HepG2 (cell line): ENCODE data around the gene TEX19. TPM values are rescaled to one million over a fixed set of nuclear protein-coding genes. Genes with fewer than 3 reads are reported as not detected.

ENCODE experiments used
- GZF1 ChIP-seq: sonication (generic); formaldehyde crosslinking; IDR thresholded peaks from 2 replicates; pipeline ENCODE4 v1.5.1; 2020; ENCODE audit warnings: mild to moderate bottlenecking, missing genetic modification reagents
- KDM2A ChIP-seq: sonication (generic); formaldehyde crosslinking; IDR thresholded peaks from 2 replicates; pipeline ENCODE4 v1.4.0; 2020; ENCODE audit warnings: low read depth, missing genetic modification reagents, borderline replicate concordance
- PTBP1 ChIP-seq: fragments of 200-400 bp; formaldehyde crosslinking; IDR thresholded peaks from 2 replicates; pipeline ENCODE4 v1.6.1; 2018; ENCODE audit warnings: low read length, low read depth; ENCODE audit not compliant: poor library complexity, severe bottlenecking
- SKI ChIP-seq: fragments of 450-650 bp; IDR thresholded peaks from one replicate; pipeline ENCODE4 v1.6.1; 2018; ENCODE audit warnings: mild to moderate bottlenecking; ENCODE audit not compliant: partially characterized antibody
- TARDBP ChIP-seq: sonication (generic); formaldehyde crosslinking; IDR thresholded peaks from 2 replicates; pipeline ENCODE4 v1.8.0; 2022; ENCODE audit warnings: mild to moderate bottlenecking, missing genetic modification reagents
- TOE1 ChIP-seq: sonication (generic); formaldehyde crosslinking; IDR thresholded peaks from 2 replicates; pipeline ENCODE4 v1.4.0; 2020; ENCODE audit warnings: mild to moderate bottlenecking, missing genetic modification reagents
- ZNF143 ChIP-seq: sonication (generic); formaldehyde crosslinking; IDR thresholded peaks from 2 replicates; pipeline ENCODE4 v1.4.0; 2020; ENCODE audit warnings: missing genetic modification reagents
- ZNF720 ChIP-seq: sonication (generic); formaldehyde crosslinking; IDR thresholded peaks from 2 replicates; pipeline ENCODE4 v1.4.0; 2020; ENCODE audit warnings: missing genetic modification reagents
- ZNF724P ChIP-seq: sonication (generic); formaldehyde crosslinking; IDR thresholded peaks from 2 replicates; pipeline ENCODE4 v1.8.0; 2022; ENCODE audit warnings: missing genetic modification reagents, borderline replicate concordance
- ZNF83 ChIP-seq: sonication (generic); formaldehyde crosslinking; IDR thresholded peaks from 2 replicates; pipeline ENCODE4 v1.4.0; 2020; ENCODE audit warnings: missing genetic modification reagents, mild to moderate bottlenecking, borderline replicate concordance
- polyA plus RNA-seq, 8 experiments: library from polyadenylated mRNA; depleted of rRNA in 3 of 8; stranded (reverse) in 7 of 8; unstranded in 1 of 8; fragments of >200 nt; fragmentation: Illumina TruSeq in 4 of 8; extraction: Trizol in 4 of 8; gene quantifications; 2 replicates each; pipeline versions ENCODE4 v1.2.1 to v1.2.3, GENCODE V29; 2011 to 2016; ENCODE audit warnings: low read depth in 4 of 8, missing spikeins in 1 of 8, mixed read lengths in 1 of 8; ENCODE audit not compliant: insufficient read depth in 1 of 8
- total RNA-seq, 5 experiments: library from RNA; depleted of rRNA; stranded (reverse); fragments of >200 nt; fragmentation: Illumina TruSeq; extraction: Trizol; gene quantifications; 2 replicates each; pipeline ENCODE4 v1.2.3, GENCODE V29; 2016; ENCODE audit warnings: low read depth in 1 of 5
- TF ChIP-seq, protein P1 (sequence below): sonication (generic); formaldehyde crosslinking; IDR thresholded peaks from 2 replicates; pipeline ENCODE4 v1.5.0; 2020; ENCODE audit warnings: mild to moderate bottlenecking, low read depth, missing genetic modification reagents, borderline replicate concordance
- TF ChIP-seq, protein P2 (sequence below): sonication (generic); formaldehyde crosslinking; IDR thresholded peaks from 2 replicates; pipeline ENCODE4 v1.9.0; 2022; ENCODE audit warnings: low read depth, missing genetic modification reagents
- TF ChIP-seq, protein P3 (sequence below): sonication (generic); formaldehyde crosslinking; IDR thresholded peaks from 2 replicates; pipeline ENCODE4 v1.9.0; 2021; ENCODE audit warnings: mild to moderate bottlenecking, missing genetic modification reagents
- TF ChIP-seq, protein P4 (sequence below): IDR thresholded peaks from 2 replicates; pipeline ENCODE4 v1.6.1; 2016; ENCODE audit warnings: low read depth

The TEX19 gene
- total and polyA plus RNA-seq, 2 of the 13 experiments (the other 11 are each of a cell fraction or from before 2014, with no cell fraction given): 1.3 to 6.0 TPM

DNA sequence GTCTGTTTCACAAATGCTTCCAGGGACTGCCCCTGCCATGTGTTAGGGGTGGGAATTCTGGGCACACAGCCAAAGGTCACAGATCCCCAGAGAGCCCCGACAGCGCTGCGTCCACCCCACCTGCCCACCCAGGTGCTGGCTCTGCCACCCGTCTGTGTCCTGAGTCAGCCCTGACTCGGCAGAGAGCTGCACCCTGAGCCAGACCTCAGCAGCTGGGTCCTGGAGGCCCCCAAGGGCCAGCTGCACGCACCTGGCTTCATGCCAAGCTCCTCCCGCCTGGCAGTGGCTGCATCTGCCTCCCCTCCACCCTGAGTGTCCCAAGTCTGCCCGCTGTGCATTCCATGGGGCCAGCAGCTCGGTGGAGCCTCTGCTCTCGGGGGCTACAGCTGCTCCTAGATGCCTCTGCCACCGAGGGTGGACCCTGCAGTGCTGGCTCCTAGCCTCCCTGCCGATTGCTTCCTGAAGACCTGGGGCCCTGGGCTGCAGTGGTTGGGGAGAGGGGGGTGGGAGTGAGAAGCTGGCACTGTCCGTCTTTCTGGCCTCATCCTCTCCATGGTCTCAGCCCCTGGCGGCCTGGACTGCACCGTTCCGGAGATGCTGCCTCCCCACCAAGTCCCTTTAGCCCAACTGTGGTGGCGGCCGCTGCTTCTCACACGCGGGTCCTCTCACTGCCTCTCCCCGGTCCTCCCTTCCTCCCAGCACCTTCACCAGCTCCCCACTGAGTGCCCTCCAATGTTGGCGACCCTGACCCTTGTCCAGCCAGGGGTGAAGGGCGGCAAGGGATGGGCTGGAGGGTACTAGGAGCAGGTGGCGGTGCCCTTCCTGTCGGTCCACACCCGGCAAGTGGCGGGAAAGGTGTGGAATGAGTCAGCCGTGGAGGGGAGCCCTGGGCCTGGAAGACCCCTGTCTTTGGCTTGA is 28.5 kb upstream of the TEX19 start (continued):
- TF ChIP-seq TARDBP (CRISPR knock-in tag) (peak; percentile 94), ZNF724P (no peak), PTBP1 (no peak), TOE1 (CRISPR knock-in tag) (no peak), ZNF83 (CRISPR knock-in tag) (no peak), GZF1 (CRISPR knock-in tag) (0 out of 2 replicates have a peak, but pooled peaks have one; percentile 63), ZNF720 (no peak), KDM2A (CRISPR knock-in tag) (peak; percentile 72), SKI (peak; percentile 86), ZNF143 (CRISPR knock-in tag) (no peak)
- TF ChIP-seq, protein P1, sequence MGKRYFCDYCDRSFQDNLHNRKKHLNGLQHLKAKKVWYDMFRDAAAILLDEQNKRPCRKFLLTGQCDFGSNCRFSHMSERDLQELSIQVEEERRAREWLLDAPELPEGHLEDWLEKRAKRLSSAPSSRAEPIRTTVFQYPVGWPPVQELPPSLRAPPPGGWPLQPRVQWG: no peak
- TF ChIP-seq, protein P2, sequence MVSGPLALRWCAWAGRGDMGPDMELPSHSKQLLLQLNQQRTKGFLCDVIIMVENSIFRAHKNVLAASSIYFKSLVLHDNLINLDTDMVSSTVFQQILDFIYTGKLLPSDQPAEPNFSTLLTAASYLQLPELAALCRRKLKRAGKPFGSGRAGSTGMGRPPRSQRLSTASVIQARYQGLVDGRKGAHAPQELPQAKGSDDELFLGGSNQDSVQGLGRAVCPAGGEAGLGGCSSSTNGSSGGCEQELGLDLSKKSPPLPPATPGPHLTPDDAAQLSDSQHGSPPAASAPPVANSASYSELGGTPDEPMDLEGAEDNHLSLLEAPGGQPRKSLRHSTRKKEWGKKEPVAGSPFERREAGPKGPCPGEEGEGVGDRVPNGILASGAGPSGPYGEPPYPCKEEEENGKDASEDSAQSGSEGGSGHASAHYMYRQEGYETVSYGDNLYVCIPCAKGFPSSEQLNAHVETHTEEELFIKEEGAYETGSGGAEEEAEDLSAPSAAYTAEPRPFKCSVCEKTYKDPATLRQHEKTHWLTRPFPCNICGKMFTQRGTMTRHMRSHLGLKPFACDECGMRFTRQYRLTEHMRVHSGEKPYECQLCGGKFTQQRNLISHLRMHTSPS (CRISPR knock-in tag): peak; percentile 96
- TF ChIP-seq, protein P3, sequence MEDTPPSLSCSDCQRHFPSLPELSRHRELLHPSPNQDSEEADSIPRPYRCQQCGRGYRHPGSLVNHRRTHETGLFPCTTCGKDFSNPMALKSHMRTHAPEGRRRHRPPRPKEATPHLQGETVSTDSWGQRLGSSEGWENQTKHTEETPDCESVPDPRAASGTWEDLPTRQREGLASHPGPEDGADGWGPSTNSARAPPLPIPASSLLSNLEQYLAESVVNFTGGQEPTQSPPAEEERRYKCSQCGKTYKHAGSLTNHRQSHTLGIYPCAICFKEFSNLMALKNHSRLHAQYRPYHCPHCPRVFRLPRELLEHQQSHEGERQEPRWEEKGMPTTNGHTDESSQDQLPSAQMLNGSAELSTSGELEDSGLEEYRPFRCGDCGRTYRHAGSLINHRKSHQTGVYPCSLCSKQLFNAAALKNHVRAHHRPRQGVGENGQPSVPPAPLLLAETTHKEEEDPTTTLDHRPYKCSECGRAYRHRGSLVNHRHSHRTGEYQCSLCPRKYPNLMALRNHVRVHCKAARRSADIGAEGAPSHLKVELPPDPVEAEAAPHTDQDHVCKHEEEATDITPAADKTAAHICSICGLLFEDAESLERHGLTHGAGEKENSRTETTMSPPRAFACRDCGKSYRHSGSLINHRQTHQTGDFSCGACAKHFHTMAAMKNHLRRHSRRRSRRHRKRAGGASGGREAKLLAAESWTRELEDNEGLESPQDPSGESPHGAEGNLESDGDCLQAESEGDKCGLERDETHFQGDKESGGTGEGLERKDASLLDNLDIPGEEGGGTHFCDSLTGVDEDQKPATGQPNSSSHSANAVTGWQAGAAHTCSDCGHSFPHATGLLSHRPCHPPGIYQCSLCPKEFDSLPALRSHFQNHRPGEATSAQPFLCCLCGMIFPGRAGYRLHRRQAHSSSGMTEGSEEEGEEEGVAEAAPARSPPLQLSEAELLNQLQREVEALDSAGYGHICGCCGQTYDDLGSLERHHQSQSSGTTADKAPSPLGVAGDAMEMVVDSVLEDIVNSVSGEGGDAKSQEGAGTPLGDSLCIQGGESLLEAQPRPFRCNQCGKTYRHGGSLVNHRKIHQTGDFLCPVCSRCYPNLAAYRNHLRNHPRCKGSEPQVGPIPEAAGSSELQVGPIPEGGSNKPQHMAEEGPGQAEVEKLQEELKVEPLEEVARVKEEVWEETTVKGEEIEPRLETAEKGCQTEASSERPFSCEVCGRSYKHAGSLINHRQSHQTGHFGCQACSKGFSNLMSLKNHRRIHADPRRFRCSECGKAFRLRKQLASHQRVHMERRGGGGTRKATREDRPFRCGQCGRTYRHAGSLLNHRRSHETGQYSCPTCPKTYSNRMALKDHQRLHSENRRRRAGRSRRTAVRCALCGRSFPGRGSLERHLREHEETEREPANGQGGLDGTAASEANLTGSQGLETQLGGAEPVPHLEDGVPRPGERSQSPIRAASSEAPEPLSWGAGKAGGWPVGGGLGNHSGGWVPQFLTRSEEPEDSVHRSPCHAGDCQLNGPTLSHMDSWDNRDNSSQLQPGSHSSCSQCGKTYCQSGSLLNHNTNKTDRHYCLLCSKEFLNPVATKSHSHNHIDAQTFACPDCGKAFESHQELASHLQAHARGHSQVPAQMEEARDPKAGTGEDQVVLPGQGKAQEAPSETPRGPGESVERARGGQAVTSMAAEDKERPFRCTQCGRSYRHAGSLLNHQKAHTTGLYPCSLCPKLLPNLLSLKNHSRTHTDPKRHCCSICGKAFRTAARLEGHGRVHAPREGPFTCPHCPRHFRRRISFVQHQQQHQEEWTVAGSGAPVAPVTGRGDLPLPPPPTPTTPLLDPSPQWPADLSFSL (CRISPR knock-in tag): no peak
- TF ChIP-seq, protein P4, sequence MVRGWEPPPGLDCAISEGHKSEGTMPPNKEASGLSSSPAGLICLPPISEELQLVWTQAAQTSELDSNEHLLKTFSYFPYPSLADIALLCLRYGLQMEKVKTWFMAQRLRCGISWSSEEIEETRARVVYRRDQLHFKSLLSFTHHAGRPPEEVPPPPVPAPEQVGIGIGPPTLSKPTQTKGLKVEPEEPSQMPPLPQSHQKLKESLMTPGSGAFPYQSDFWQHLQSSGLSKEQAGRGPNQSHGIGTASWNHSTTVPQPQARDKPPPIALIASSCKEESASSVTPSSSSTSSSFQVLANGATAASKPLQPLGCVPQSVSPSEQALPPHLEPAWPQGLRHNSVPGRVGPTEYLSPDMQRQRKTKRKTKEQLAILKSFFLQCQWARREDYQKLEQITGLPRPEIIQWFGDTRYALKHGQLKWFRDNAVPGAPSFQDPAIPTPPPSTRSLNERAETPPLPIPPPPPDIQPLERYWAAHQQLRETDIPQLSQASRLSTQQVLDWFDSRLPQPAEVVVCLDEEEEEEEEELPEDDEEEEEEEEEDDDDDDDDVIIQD: no peak
